Fibroblast of pulmonary artery (primary cell): ENCODE measurements around the gene KIF3C.

Source experiments
- DNase-seq: peaks from one replicate; pipeline ENCODE4 v3.0.0-alpha.2; 2010; ENCODE audit warnings: low read depth
- H3K4me3 ChIP-seq: replicated peaks from 2 replicates; pipeline ENCODE4 v1.5.1; 2011; ENCODE audit warnings: low read depth, mild to moderate bottlenecking, control low read depth, low read length, moderate library complexity
- CTCF ChIP-seq: IDR thresholded peaks from 2 replicates; pipeline ENCODE4 v1.5.1; 2011; ENCODE audit warnings: mild to moderate bottlenecking, control low read depth, low read length, inconsistent platforms; ENCODE audit errors: missing control alignments

The KIF3C gene

GRCh38 chr2:25996844-25997243, 14.5 kb upstream of the KIF3C start:
- no peak overlapping the region for H3K4me3 ChIP-seq
- DNase-seq: peak; percentile 53
- no peak for TF ChIP-seq CTCF

- no peak for TF ChIP-seq CTCF
- H3K4me3 ChIP-seq: no peak overlapping the region
- no peak for DNase-seq
Observed at GRCh38 chr2:25994509-25994908, 12.2 kb upstream of the KIF3C start.

- no peak overlapping the region for H3K4me3 ChIP-seq
- no peak for TF ChIP-seq CTCF
- DNase-seq: no peak
Observed at GRCh38 chr2:25993049-25993448, 10.8 kb upstream of the KIF3C start.

- H3K4me3 ChIP-seq: no peak overlapping the region
- TF ChIP-seq CTCF: no peak
Observed at GRCh38 chr2:25992556-25992955, 10.3 kb upstream of the KIF3C start.

GRCh38 chr2:25991965-25992364, 9.7 kb upstream of the KIF3C start:
- no peak for DNase-seq
- H3K4me3 ChIP-seq: no peak overlapping the region
- TF ChIP-seq CTCF: no peak

More at GRCh38 chr2:25992556-25992955, 10.3 kb upstream of the KIF3C start:
- no peak for DNase-seq

GRCh38 chr2:25989154-25989553, 6.9 kb upstream of the KIF3C start:
- no peak overlapping the region for H3K4me3 ChIP-seq
- no peak for DNase-seq
- TF ChIP-seq CTCF: no peak

- TF ChIP-seq CTCF: no peak
- no peak for DNase-seq
- no peak overlapping the region for H3K4me3 ChIP-seq
Observed at GRCh38 chr2:25988134-25988533, 5.8 kb upstream of the KIF3C start.
